Body of pancreas (tissue), 4 donors: ENCODE data around the gene ASPRV1. TPM values are rescaled to one million over a fixed set of nuclear protein-coding genes. Genes with fewer than 3 reads are reported as not detected.
A peak's percentile ranks its signal among the peaks of the same experiment; 100 is the strongest.

ENCODE experiments used
- ATAC-seq: fragments of 150-250 bp; one replicate; pipeline ENCODE4 v1.9.1; 2016
- DNase-seq, 4 donors: peaks; one replicate each; pipeline ENCODE4 v3.0.0-alpha.2; 2019
- H3K27ac ChIP-seq, 4 donors: fragments of 200-600 bp; sonication (generic); 1 replicate in 3 of 4; 2 replicates in 1 of 4; pipeline versions ENCODE4 v1.5.1 to v1.6.1; 2016 to 2019; ENCODE audit warnings: mild to moderate bottlenecking in 1 of 4, mixed read lengths in 1 of 4, moderate library complexity in 1 of 4
- H3K27me3 ChIP-seq, 2 donors: fragments of 200-600 bp; sonication (generic); one replicate each; pipeline ENCODE4 v1.6.0; 2016; ENCODE audit warnings: mild to moderate bottlenecking in 1 of 2
- H3K36me3 ChIP-seq, 2 donors: fragments of 200-600 bp; sonication (generic); replicated peaks in 1 of 2; 2 replicates each; pipeline ENCODE4 v1.5.1; 2016; ENCODE audit warnings: low read depth in 2 of 2; ENCODE audit not compliant: insufficient read depth in 1 of 2
- H3K4me1 ChIP-seq: fragments of 200-600 bp; sonication (generic); one replicate; pipeline ENCODE4 v1.6.0; 2016
- H3K4me3 ChIP-seq, 2 donors: fragments of 200-600 bp; sonication (generic); 1 replicate in 1 of 2; 2 replicates in 1 of 2; pipeline ENCODE4 v1.5.1; 2016 to 2019
- H3K9me3 ChIP-seq, 3 donors: fragments of 200-600 bp; sonication (generic); 1 replicate in 2 of 3; 2 replicates in 1 of 3; pipeline ENCODE4 v1.5.1; 2016
- CTCF ChIP-seq, 7 experiments: fragments of 450-650 bp in 4 of 7; fragments of 200-600 bp in 3 of 7; sonication (generic) in 3 of 7; IDR thresholded peaks; one replicate each; pipeline ENCODE4 v1.5.1; 2016 to 2019; ENCODE audit warnings: antibody characterized with exemption in 7 of 7
- POLR2A ChIP-seq, 3 donors: fragments of 450-650 bp; IDR thresholded peaks; one replicate each; pipeline ENCODE4 v1.6.1; 2016; ENCODE audit warnings: antibody characterized with exemption in 3 of 3, mild to moderate bottlenecking in 2 of 3
- WGBS, 2 donors: methylation state at CpG; one replicate each; pipeline ENCODE4 v1.1.5; 2017; 5-methylcytosine and 5-hydroxymethylcytosine counted together
- intact Hi-C: fragments of 100-400 bp; cut with DNase I; formaldehyde crosslinking; loops from one replicate; pipeline ENCODE4 v1.15.1; 2023
- total RNA-seq, 2 donors: library from RNA; depleted of rRNA; stranded (reverse); fragments of >200 nt; gene quantifications; one replicate each; pipeline ENCODE4 v1.1.0, GENCODE V29; 2016

The ASPRV1 gene
- total RNA-seq, 2 donors from 2014 or later, result 0.33 TPM; not detected in 1

GRCh38 chr2:70007151-70007550 lies 45.7 kb upstream of the ASPRV1 start:
- 95 to 97% methylated on average over 13 of the region's 13 CpGs for WGBS, 2 donors
- Histone ChIP-seq H3K36me3 (no peaks in the 10 kb centered on the region), H3K27me3 (no peaks in the 10 kb centered on the region), H3K27ac (no peak overlapping the region), H3K9me3 (no peaks in the 10 kb centered on the region), H3K4me3 (no peak overlapping the region), H3K4me1 (no peaks in the 10 kb centered on the region)
- TF ChIP-seq POLR2A (IDR thresholded peaks at IDR 0.05) (no peak), CTCF (IDR thresholded peaks at IDR 0.05) (no peak)
- DNase-seq, result no peak
- intact Hi-C loops, result no loop called here
- no peak for ATAC-seq

GRCh38 chr2:70006447-70006784 lies 45.0 kb upstream of the ASPRV1 start:
- DNase-seq, result peak in 1 of 4 donors; percentile 1
- intact Hi-C loops, result no loop called here
- 43 to 60% methylated on average over 1 of the region's 1 CpG for WGBS, 2 donors
- TF ChIP-seq POLR2A (IDR thresholded peaks at IDR 0.05), result no peak
- TF ChIP-seq CTCF (IDR thresholded peaks at IDR 0.05), result no peak
- Histone ChIP-seq H3K27ac (no peak overlapping the region), H3K4me3 (no peak overlapping the region), H3K36me3 (no peaks in the 10 kb centered on the region), H3K9me3 (no peaks in the 10 kb centered on the region), H3K4me1 (no peaks in the 10 kb centered on the region), H3K27me3 (no peaks in the 10 kb centered on the region)
- no peak for ATAC-seq

GRCh38 chr2:70005752-70006446 lies 44.5 kb upstream of the ASPRV1 start:
- H3K27ac ChIP-seq, result no peak overlapping the region
- no peak overlapping the region for H3K4me3 ChIP-seq
- H3K4me1 ChIP-seq, result no peaks in the 10 kb centered on the region
- no peaks in the 10 kb centered on the region for H3K27me3 ChIP-seq
- ATAC-seq (no peak), DNase-seq (peak in 1 of 4 donors; percentile 2)
- no peaks in the 10 kb centered on the region for H3K36me3 ChIP-seq
- H3K9me3 ChIP-seq, result no peaks in the 10 kb centered on the region
- intact Hi-C loops, result no loop called here
- TF ChIP-seq CTCF (IDR thresholded peaks at IDR 0.05) (no peak), POLR2A (IDR thresholded peaks at IDR 0.05) (no peak)
- WGBS, 2 donors, result 71 to 80% methylated on average over 4 to 6 of the region's 6 CpGs

GRCh38 chr2:70005216-70005615 lies 43.8 kb upstream of the ASPRV1 start:
- ATAC-seq (no peak), DNase-seq (no peak)
- Histone ChIP-seq H3K36me3 (no peaks in the 10 kb centered on the region), H3K27ac (no peak overlapping the region), H3K4me3 (no peak overlapping the region), H3K4me1 (no peaks in the 10 kb centered on the region), H3K27me3 (no peaks in the 10 kb centered on the region), H3K9me3 (no peaks in the 10 kb centered on the region)
- WGBS, 2 donors, result 88 to 90% methylated on average over 2 of the region's 2 CpGs
- no peak for TF ChIP-seq CTCF (IDR thresholded peaks at IDR 0.05)
- TF ChIP-seq POLR2A (IDR thresholded peaks at IDR 0.05), result no peak
- intact Hi-C loops, result no loop called here
